Tibial artery (tissue), 4 donors: ENCODE results near the gene DMD.

Experiments used
- DNase-seq, 2 donors: peaks; one replicate each; pipeline ENCODE4 v3.0.0-alpha.2; 2019
- H3K27ac ChIP-seq, 2 donors: fragments of 200-600 bp; sonication (generic) in 1 of 2; 1 replicate in 1 of 2; 2 replicates in 1 of 2; pipeline ENCODE4 v1.5.1; 2018 to 2019; ENCODE audit warnings: mild to moderate bottlenecking in 1 of 2
- H3K27me3 ChIP-seq, 2 donors: fragments of 200-600 bp; sonication (generic) in 1 of 2; one replicate each; pipeline versions ENCODE4 v1.5.1 to v1.6.0; 2016 to 2019
- H3K36me3 ChIP-seq, 3 donors: fragments of 200-600 bp; sonication (generic) in 2 of 3; one replicate each; pipeline ENCODE4 v1.5.1; 2016 to 2019; ENCODE audit warnings: mild to moderate bottlenecking in 2 of 3
- H3K4me1 ChIP-seq, 4 donors: fragments of 200-600 bp; sonication (generic) in 2 of 4; 1 replicate in 3 of 4; 2 replicates in 1 of 4; pipeline ENCODE4 v1.5.1; 2016 to 2019
- H3K4me3 ChIP-seq, 2 donors: fragments of 200-600 bp; sonication (generic) in 1 of 2; 1 replicate in 1 of 2; 2 replicates in 1 of 2; pipeline ENCODE4 v1.5.1; 2018 to 2019; ENCODE audit warnings: mild to moderate bottlenecking in 2 of 2
- H3K9me3 ChIP-seq, 3 donors: fragments of 200-600 bp; sonication (generic) in 1 of 3; one replicate each; pipeline ENCODE4 v1.5.1; 2016 to 2019
- CTCF ChIP-seq, 2 experiments: fragments of 200-600 bp in 1 of 2; fragments of 450-650 bp in 1 of 2; IDR thresholded peaks; one replicate each; pipeline ENCODE4 v1.5.1; 2017 to 2019; ENCODE audit warnings: antibody characterized with exemption in 2 of 2, mild to moderate bottlenecking in 1 of 2, moderate library complexity in 1 of 2
- intact Hi-C: fragments of 100-400 bp; cut with DNase I; formaldehyde crosslinking; loops from one replicate; pipeline ENCODE4 v1.15.0; 2023; ENCODE audit warnings: low total_unique reads

The DMD gene

GRCh38 chrX:31110657-31111056, 2100.7 kb downstream of the DMD start:
- TF ChIP-seq CTCF (IDR thresholded peaks at IDR 0.05): no peak
- H3K9me3 ChIP-seq: no peaks in the 10 kb centered on the region
- H3K36me3 ChIP-seq: no peaks in the 10 kb centered on the region

GRCh38 chrX:31099536-31100090, 2111.7 kb downstream of the DMD start:
- no peak overlapping the region for H3K4me3 ChIP-seq
- TF ChIP-seq CTCF (IDR thresholded peaks at IDR 0.05): no peak
- H3K27ac ChIP-seq: no peak overlapping the region
- DNase-seq: no peak
- H3K36me3 ChIP-seq: no peaks in the 10 kb centered on the region
- H3K4me1 ChIP-seq: no peaks in the 10 kb centered on the region
- intact Hi-C loops: no loop called here
- H3K9me3 ChIP-seq: no peaks in the 10 kb centered on the region
- H3K27me3 ChIP-seq: no peaks in the 10 kb centered on the region

More at GRCh38 chrX:31110657-31111056, 2100.7 kb downstream of the DMD start:
- no peak for DNase-seq
- H3K27ac ChIP-seq: no peak overlapping the region
- H3K4me3 ChIP-seq: no peak overlapping the region
- peaks cover 0 to 6% (median 3%) of the 10 kb centered on the region in 4 donors for H3K4me1 ChIP-seq
- intact Hi-C loops: no loop called here
- no peaks in the 10 kb centered on the region for H3K27me3 ChIP-seq

GRCh38 chrX:31098079-31098478, 2113.3 kb downstream of the DMD start:
- Histone ChIP-seq H3K36me3 (no peaks in the 10 kb centered on the region), H3K27me3 (no peaks in the 10 kb centered on the region), H3K27ac (no peak overlapping the region), H3K4me1 (no peaks in the 10 kb centered on the region), H3K4me3 (no peak overlapping the region), H3K9me3 (no peaks in the 10 kb centered on the region)
- intact Hi-C loops: no loop called here
- no peak for TF ChIP-seq CTCF (IDR thresholded peaks at IDR 0.05)
- no peak for DNase-seq

- Histone ChIP-seq H3K27me3 (no peaks in the 10 kb centered on the region), H3K36me3 (no peaks in the 10 kb centered on the region), H3K9me3 (no peaks in the 10 kb centered on the region), H3K4me1 (no peaks in the 10 kb centered on the region), H3K4me3 (no peak overlapping the region), H3K27ac (no peak overlapping the region)
- intact Hi-C loops: no loop called here
- no peak for TF ChIP-seq CTCF (IDR thresholded peaks at IDR 0.05)
- no peak for DNase-seq
Observed at GRCh38 chrX:31093639-31093975, 2117.7 kb downstream of the DMD start.

- no peak for TF ChIP-seq CTCF (IDR thresholded peaks at IDR 0.05)
- Histone ChIP-seq H3K36me3 (no peaks in the 10 kb centered on the region), H3K4me3 (no peak overlapping the region), H3K27ac (no peak overlapping the region), H3K27me3 (no peaks in the 10 kb centered on the region), H3K4me1 (no peaks in the 10 kb centered on the region), H3K9me3 (no peaks in the 10 kb centered on the region)
- intact Hi-C loops: no loop called here
- no peak for DNase-seq
Observed at GRCh38 chrX:31092970-31093638, 2118.2 kb downstream of the DMD start.
